Measurements from ENCODE around the gene TNNT2. TPM values are rescaled to one million over a fixed set of nuclear protein-coding genes. Genes with fewer than 3 reads are reported as not detected.

Gene TNNT2
- polyA plus RNA-seq, 12 donors, result 582 to 1,903 (median 1,024) TPM

DNA sequence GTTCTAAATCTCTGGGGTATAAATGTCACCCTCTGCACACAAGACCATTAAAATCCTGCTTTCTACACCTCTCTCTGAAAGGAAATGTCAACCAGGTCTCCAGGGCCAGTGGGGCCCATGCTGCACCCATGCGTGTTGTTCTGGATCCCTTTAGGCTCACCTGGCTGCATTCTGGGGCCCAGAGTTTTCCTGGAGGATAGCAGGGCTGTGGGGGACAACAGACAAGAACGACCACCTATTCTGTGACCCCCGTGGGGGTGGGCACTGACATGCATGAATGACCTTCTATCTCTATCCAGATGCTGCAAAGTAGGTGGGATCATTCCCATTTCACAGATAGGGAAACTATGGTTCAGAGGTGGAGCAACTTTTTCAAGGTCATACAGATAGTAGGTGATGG is 41.6 kb downstream of the TNNT2 start:
- no peak for DNase-seq

DNA sequence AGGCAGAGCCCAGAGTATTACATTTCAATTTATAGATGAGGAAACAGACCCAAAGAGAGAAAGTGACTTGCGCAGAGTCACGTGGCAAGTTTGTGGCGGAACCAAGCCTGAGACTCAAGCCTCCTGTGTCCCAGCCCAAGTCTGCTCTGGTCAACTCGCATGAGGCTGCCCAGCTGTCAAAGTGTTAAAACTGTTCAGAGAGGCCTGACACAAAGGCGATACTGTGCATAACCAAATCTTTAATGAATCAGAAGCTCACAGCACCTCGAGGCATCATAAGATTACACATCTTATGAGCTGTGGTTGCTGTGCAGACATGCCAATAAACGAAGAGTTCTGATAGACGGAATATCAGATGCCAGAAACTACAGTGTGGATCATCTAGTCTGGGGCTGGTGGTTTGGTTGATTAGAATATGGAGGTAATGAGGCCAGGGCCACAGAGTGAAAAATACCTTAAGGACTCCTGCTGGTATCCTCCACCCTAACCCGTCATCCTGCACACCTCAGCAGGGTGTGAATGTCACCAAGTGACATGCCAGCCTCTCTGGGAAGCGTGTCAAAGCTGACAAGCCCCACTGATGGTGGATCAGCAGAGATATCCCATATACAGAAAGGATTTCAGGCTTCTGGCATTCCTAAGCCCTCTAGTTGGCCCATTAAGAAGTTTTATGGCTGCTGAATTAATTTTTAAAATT is 42.2 kb downstream of the TNNT2 start:
- DNase-seq, result no peak

- DNase-seq, result no peak
These were observed 42.9 kb downstream of the TNNT2 start for GRCh38 chr1:201334325-201335173.

- DNase-seq, result no peak
These were observed 44.7 kb downstream of the TNNT2 start for GRCh38 chr1:201332616-201333335.

GRCh38 chr1:201332021-201332420 is 45.5 kb downstream of the TNNT2 start:
- DNase-seq, result no peak

DNA sequence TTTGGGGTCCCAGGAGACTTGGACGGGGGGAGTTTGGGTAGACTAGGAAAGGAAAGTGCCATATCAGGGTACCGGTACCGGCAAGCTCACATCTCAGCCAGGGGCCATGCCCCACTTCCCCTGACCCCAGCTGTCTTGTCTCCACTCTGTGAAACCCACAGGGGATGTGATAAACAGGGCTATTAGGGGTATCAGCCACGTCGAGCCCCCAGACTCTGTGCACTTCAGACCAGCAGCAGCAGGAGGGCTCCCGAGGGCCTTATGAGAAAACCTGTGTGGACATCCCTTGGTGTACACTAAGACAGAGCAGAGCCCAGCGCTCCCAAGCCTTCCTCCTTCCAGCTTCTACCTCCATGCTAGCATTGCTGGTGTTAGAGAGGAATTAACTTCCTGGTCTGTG is 46.3 kb downstream of the TNNT2 start:
- no peak for DNase-seq

DNA sequence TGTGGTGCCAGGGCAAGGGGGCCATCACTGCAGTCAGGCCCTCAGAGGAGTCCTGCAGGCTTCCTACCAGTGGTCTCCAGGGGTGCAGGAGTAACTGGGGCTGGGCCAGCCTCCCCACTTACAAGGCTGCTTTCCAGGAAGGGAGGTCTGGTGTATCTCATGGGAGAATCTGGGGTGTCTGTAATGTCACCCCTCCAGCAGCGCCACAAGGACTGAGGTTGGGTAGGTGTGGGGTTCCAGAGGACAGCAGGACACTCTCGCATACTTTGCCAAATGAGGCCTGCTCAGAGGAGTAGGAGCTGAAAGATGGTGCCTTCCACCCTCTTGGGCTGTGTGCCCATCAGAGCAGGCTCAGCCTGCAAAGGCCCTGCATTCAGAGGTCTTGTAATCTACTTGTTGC is 46.9 kb downstream of the TNNT2 start:
- DNase-seq, result no peak

DNA sequence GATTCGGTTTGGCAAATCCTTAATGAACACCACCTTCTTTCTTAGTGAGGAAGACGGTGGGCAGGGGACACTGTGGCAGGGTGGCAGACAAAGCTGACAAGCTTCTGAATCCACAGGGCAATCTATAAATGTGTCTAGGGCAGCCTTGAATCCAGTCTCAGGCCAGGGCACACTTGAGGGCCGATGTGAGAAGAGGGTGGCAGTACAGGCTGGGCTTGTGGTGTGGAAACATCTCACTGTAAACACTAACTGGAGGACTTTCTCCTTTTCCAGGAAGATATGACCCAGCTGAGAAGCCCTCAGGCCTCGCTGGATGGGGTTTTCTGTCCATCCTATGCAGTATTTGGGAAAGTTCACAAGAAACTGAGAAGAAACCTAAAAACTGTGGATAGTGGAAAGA is 47.7 kb downstream of the TNNT2 start:
- DNase-seq, result no peak

- no peak for DNase-seq
These were observed 48.2 kb downstream of the TNNT2 start for GRCh38 chr1:201329286-201329685.

DNA sequence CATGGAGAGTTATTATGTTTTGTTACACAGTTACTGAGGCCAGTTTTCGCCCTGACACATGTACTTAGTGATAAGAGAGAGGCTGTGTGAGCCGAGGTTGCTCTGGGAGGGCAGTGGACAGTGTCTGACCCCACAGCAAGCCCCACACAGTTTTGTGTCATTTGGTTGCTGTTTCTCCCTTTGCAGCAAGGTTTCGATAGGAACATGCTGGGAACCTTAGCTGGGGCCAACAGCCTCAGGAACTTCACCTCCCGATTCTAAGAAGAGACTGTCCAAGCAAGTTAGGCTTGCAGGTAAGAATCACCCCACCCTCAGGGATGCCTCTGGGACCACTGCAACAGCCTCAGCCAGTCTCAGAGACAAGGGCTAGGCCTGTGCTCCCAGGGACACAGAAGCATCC is 48.9 kb downstream of the TNNT2 start:
- no peak for DNase-seq

DNA sequence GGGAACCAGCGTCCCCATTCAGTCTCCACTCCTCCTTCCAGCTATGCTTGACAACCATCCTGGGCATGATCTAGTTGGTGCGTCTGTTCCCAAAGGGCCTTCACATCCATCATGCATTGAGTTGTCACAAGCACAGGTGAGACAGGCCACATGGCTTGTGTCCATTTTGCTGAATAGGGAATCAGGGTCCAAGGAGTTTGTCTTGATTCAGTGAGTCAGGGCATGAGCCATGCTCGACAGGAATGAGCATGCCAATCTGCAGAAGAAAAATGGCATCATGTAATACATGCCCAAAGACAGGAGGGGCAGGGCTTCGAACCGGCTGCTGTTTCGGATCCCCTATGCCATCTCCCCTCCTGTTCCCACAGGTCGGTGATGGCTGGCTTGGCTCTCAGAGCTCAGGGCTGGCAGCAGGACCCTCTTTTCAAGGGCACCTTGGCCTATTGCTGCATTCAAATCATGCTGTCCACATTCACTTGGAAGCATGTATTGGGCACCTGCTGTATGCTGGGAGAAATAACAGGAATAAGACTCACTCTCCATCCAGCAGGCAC is 49.7 kb downstream of the TNNT2 start:
- no peak for DNase-seq

- DNase-seq, result no peak
These were observed 50.8 kb downstream of the TNNT2 start for GRCh38 chr1:201326710-201327109.

DNA sequence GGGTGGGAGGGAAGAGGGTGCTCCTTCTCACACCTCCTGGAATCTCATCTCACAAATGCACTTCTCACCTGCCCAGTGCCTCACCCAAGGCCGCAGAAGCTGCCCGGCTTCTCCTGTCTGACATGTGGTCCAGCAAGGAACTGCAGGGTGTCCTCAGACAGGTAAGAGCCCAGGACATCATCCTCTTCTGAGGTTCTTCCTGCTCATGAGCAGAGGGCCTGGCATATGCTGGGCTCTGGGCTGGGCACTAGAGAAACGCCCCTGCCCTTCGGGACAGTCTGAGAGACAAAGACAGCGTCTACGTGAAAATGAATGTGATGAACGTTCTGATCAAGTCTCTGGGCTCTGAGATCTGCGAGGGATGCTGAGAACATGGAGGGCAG is 51.8 kb downstream of the TNNT2 start:
- DNase-seq, result no peak

DNA sequence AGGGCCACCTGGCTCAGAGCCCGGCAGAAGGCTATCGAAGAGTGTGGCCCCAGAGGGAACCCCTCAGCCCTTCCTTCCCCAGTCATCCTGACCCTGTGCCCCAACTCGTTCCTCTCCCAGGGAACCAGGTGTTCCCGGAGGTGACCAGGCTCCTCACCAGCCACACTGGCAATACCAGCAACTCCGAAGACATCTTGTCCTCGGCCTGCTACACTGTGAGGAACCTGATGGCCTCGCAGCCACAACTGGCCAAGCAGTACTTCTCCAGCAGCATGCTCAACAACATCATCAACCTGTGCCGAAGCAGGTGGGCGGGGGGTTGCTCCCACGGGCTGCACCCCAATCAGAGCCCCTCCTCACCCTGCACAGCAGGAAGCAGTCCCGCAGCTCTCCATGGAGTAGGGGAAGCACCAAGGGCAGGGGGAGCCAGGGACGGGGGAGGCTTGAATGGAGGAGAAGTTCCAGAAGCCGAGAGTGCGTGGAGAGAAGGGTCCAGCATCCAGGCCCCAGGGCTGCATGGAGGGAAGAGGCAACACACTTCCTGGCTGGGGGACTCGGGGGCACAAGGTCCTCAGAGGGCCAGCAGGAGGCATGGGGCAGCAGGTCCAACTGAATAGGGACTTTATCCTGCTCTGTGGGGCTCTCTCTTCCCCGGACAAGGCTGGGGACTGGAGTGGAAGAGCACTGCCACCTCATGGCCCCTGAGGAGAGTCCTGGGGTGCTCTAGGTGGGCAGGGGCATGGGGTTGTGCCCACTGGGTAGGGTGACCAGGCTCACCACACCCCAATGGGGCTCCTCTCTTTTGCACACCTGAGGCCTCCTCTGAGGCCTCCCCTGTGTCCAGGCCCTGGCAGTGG is 52.4 kb downstream of the TNNT2 start:
- no peak for DNase-seq

- DNase-seq, result no peak
These were observed 53.2 kb downstream of the TNNT2 start for GRCh38 chr1:201324306-201324705.

DNA sequence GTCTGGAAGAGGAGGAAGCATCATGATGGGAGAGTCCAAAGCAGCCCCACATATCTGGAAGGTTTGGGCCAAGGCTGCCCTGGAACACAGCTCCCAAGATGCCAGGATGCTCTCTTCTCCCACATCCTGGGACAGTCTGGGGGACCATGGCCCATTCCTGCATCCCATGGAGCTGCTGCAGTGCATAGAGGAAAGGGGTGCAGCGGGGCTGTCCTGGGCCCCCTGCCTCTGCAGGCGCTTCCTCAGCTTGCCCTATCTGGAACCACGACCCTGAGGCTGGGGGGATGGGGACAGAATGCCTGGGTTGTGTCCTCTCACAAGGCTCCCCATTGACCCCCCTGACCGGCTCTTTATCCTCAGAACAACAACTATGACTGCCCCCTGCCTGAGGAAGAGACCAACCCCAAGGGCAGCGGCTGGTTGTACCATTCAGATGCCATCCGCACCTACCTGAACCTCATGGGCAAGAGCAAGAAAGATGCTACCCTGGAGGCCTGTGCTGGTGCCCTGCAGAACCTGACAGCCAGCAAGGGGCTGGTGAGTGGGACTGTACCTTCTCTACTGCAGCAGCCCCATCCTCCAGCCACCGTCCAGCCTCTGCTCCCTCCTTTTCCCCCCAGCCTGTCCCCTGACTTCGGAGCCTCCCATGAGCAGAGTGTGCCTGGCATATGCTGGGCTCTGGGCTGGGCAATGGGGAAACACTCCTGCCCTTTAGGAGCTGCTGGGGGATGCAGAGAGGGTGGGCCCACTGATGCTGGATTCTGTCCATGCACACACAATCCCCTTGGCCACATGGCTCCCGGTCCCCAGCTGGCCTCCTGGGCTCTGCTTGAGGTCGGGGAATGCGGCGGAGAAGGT is 54.6 kb downstream of the TNNT2 start:
- DNase-seq, result no peak

GRCh38 chr1:201321826-201322390 is 55.6 kb downstream of the TNNT2 start:
- no peak for DNase-seq

DNA sequence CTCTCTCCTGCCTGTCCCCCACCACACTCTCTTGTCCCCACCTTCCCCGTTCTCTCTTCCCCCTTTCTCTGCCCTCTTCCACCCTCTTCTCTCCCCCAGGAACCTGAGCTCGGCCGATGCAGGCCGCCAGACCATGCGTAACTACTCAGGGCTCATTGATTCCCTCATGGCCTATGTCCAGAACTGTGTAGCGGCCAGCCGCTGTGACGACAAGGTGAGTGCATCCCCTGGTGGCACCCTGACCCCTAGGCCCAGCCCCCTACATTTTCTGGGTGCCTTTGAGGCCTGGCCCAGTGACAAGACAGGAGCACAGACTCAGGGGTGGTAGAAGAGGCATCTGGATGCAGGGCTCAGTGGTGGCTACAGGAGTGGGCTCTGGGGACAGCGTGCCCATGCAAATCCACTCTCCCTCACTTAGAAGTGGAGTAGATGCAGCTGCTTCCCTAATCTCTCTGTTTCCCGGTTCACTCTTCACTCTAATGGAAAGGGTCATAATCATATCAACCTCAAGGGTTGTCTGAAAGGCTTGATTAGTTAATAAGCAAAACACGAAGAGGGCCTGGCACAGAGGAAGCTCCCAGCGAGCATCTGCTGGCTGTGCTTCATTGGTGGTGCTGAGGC is 57.2 kb downstream of the TNNT2 start:
- no peak for DNase-seq

GRCh38 chr1:201319631-201320030 is 57.8 kb downstream of the TNNT2 start:
- no peak for DNase-seq

Measured in muscle of arm (tissue), 12 donors.